Measurements from ENCODE around the gene MRPL20.

DNA sequence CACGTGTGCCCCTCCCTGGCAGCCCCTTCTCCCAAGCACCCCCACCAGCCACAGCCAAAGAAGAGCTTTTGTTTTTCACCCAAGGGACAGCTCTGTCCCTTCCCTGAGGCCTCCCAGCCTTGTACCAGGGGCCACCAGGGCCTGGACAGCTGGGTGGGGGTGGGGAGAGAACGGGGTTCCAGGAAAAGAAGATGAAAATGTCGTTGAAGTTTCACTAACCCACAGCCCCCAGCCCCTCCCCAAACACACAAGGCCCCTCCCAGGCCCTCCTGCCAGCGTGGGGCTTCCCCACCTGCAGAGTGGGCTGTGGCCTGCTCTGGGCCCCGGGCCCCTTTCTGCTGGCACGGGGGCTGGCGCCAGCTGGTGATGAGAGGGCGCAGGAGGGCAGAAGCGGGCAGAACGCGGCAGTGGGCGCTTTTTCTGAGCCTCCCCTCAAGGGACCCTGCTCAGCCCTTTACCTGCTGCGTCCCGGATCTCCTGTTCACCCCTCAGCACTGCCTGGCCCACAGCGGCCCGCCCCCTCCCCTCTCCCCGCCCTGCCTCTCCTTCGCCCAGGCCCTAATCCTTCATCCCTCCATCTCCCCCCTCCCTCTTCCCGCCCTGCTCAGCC lies 19.5 kb upstream of the MRPL20 start:
- no peak for TF ChIP-seq EP300 (conservative IDR thresholded peaks at IDR 0.05; ENCODE audit: poor library complexity, severe bottlenecking)
- TF ChIP-seq, protein P1, sequence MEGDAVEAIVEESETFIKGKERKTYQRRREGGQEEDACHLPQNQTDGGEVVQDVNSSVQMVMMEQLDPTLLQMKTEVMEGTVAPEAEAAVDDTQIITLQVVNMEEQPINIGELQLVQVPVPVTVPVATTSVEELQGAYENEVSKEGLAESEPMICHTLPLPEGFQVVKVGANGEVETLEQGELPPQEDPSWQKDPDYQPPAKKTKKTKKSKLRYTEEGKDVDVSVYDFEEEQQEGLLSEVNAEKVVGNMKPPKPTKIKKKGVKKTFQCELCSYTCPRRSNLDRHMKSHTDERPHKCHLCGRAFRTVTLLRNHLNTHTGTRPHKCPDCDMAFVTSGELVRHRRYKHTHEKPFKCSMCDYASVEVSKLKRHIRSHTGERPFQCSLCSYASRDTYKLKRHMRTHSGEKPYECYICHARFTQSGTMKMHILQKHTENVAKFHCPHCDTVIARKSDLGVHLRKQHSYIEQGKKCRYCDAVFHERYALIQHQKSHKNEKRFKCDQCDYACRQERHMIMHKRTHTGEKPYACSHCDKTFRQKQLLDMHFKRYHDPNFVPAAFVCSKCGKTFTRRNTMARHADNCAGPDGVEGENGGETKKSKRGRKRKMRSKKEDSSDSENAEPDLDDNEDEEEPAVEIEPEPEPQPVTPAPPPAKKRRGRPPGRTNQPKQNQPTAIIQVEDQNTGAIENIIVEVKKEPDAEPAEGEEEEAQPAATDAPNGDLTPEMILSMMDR (IDR thresholded peaks at IDR 0.05; ENCODE audit: poor library complexity, severe bottlenecking): no peak
- TF ChIP-seq EZH2 (IDR thresholded peaks at IDR 0.05; ENCODE audit: borderline replicate concordance, insufficient read depth, low read length, poor library complexity, severe bottlenecking): no peak
- TF ChIP-seq MXI1 (conservative IDR thresholded peaks at IDR 0.05; ENCODE audit: poor library complexity, severe bottlenecking): no peak

Measured in neural cell (in vitro differentiated cells).